ENCODE data around the gene USP49.

The USP49 gene

DNA sequence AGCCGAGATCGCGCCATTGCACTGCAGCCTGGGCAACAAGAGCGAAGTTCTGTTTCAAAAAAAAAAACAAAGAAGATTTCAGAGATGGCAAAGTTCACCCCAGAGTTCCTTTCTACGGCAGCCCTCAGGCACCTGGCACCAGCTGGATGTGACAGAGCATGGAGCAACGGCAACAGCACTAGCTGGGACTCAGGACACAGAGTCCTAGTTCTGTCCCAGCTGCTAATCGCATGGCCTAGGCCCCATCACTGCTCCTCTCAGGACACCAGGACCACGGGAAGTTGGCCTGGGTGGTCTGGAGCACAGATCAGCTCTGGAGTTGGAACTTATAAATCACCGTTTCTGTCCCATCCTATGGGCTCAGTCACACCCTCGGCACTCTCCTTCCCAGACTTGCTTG is 149.1 kb downstream of the USP49 start:
- no peak overlapping the region for H2AFZ ChIP-seq (ENCODE audit: low read length)
- no peaks in the 10 kb centered on the region for H4K20me1 ChIP-seq (ENCODE audit: insufficient read depth, low read length, poor library complexity, severe bottlenecking)
- H3F3A ChIP-seq (ENCODE audit: low read depth) = no peaks in the 10 kb centered on the region
- no peaks in the 10 kb centered on the region for H3K36me3 ChIP-seq (ENCODE audit: insufficient read depth, low read length)
- no peak overlapping the region for H3K4me2 ChIP-seq (ENCODE audit: low read depth, low read length, poor library complexity, severe bottlenecking)
- no peak overlapping the region for H3K9ac ChIP-seq (ENCODE audit: low read depth, low read length, poor library complexity, severe bottlenecking)
- no peak overlapping the region for H3K4me3 ChIP-seq (ENCODE audit: low read length, poor library complexity, severe bottlenecking)
- no peaks in the 10 kb centered on the region for H3K27me3 ChIP-seq (ENCODE audit: insufficient read depth, low read length, poor library complexity, severe bottlenecking)
- no peaks in the 10 kb centered on the region for H3K9me3 ChIP-seq (ENCODE audit: insufficient read depth, low read depth, low read length)
- no peaks in the 10 kb centered on the region for H3K79me2 ChIP-seq (ENCODE audit: insufficient read depth, low read length)
- TF ChIP-seq, protein P1, sequence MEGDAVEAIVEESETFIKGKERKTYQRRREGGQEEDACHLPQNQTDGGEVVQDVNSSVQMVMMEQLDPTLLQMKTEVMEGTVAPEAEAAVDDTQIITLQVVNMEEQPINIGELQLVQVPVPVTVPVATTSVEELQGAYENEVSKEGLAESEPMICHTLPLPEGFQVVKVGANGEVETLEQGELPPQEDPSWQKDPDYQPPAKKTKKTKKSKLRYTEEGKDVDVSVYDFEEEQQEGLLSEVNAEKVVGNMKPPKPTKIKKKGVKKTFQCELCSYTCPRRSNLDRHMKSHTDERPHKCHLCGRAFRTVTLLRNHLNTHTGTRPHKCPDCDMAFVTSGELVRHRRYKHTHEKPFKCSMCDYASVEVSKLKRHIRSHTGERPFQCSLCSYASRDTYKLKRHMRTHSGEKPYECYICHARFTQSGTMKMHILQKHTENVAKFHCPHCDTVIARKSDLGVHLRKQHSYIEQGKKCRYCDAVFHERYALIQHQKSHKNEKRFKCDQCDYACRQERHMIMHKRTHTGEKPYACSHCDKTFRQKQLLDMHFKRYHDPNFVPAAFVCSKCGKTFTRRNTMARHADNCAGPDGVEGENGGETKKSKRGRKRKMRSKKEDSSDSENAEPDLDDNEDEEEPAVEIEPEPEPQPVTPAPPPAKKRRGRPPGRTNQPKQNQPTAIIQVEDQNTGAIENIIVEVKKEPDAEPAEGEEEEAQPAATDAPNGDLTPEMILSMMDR (conservative IDR thresholded peaks at IDR 0.05; ENCODE audit: low read length) = no peak
- TF ChIP-seq EZH2phosphoT487 (IDR thresholded peaks at IDR 0.05; ENCODE audit: borderline replicate concordance) = no peak
- no peaks in the 10 kb centered on the region for H3K4me1 ChIP-seq (ENCODE audit: insufficient read depth, low read length, poor library complexity, severe bottlenecking)
- no peaks in the 10 kb centered on the region for H3K9me2 ChIP-seq (replicated peaks; ENCODE audit: low read depth, low read length)

GRCh38 chr6:41744236-41744787 is 150.9 kb downstream of the USP49 start:
- no peak for TF ChIP-seq EZH2phosphoT487 (IDR thresholded peaks at IDR 0.05; ENCODE audit: borderline replicate concordance)
- TF ChIP-seq, protein P1 (conservative IDR thresholded peaks at IDR 0.05; ENCODE audit: low read length) = no peak
- no peak overlapping the region for H3K4me2 ChIP-seq (ENCODE audit: low read depth, low read length, poor library complexity, severe bottlenecking)
- no peaks in the 10 kb centered on the region for H4K20me1 ChIP-seq (ENCODE audit: insufficient read depth, low read length, poor library complexity, severe bottlenecking)
- H2AFZ ChIP-seq (ENCODE audit: low read length) = no peak overlapping the region
- H3F3A ChIP-seq (ENCODE audit: low read depth) = no peaks in the 10 kb centered on the region
- no peak overlapping the region for H3K9ac ChIP-seq (ENCODE audit: low read depth, low read length, poor library complexity, severe bottlenecking)
- H3K9me2 ChIP-seq (replicated peaks; ENCODE audit: low read depth, low read length) = no peaks in the 10 kb centered on the region
- H3K4me3 ChIP-seq (ENCODE audit: low read length, poor library complexity, severe bottlenecking) = no peak overlapping the region
- no peaks in the 10 kb centered on the region for H3K36me3 ChIP-seq (ENCODE audit: insufficient read depth, low read length)
- no peaks in the 10 kb centered on the region for H3K79me2 ChIP-seq (ENCODE audit: insufficient read depth, low read length)
- H3K27me3 ChIP-seq (ENCODE audit: insufficient read depth, low read length, poor library complexity, severe bottlenecking) = no peaks in the 10 kb centered on the region
- H3K9me3 ChIP-seq (ENCODE audit: insufficient read depth, low read depth, low read length) = no peaks in the 10 kb centered on the region
- H3K4me1 ChIP-seq (ENCODE audit: insufficient read depth, low read length, poor library complexity, severe bottlenecking) = no peaks in the 10 kb centered on the region

GRCh38 chr6:41743406-41744235 is 151.6 kb downstream of the USP49 start:
- no peak overlapping the region for H3K9ac ChIP-seq (ENCODE audit: low read depth, low read length, poor library complexity, severe bottlenecking)
- no peaks in the 10 kb centered on the region for H3F3A ChIP-seq (ENCODE audit: low read depth)
- H3K4me3 ChIP-seq (ENCODE audit: low read length, poor library complexity, severe bottlenecking) = no peak overlapping the region
- TF ChIP-seq, protein P1 (conservative IDR thresholded peaks at IDR 0.05; ENCODE audit: low read length) = no peak
- TF ChIP-seq EZH2phosphoT487 (IDR thresholded peaks at IDR 0.05; ENCODE audit: borderline replicate concordance) = no peak
- H3K4me1 ChIP-seq (ENCODE audit: insufficient read depth, low read length, poor library complexity, severe bottlenecking) = no peaks in the 10 kb centered on the region
- H3K4me2 ChIP-seq (ENCODE audit: low read depth, low read length, poor library complexity, severe bottlenecking) = no peak overlapping the region
- no peaks in the 10 kb centered on the region for H4K20me1 ChIP-seq (ENCODE audit: insufficient read depth, low read length, poor library complexity, severe bottlenecking)
- H3K79me2 ChIP-seq (ENCODE audit: insufficient read depth, low read length) = no peaks in the 10 kb centered on the region
- no peak overlapping the region for H2AFZ ChIP-seq (ENCODE audit: low read length)
- no peaks in the 10 kb centered on the region for H3K36me3 ChIP-seq (ENCODE audit: insufficient read depth, low read length)
- H3K9me2 ChIP-seq (replicated peaks; ENCODE audit: low read depth, low read length) = no peaks in the 10 kb centered on the region
- no peaks in the 10 kb centered on the region for H3K9me3 ChIP-seq (ENCODE audit: insufficient read depth, low read depth, low read length)
- H3K27me3 ChIP-seq (ENCODE audit: insufficient read depth, low read length, poor library complexity, severe bottlenecking) = no peaks in the 10 kb centered on the region

Measured in Loucy (cell line).